Loucy (cell line): ENCODE results near the gene FAF1.

ENCODE experiments used
- H2AFZ ChIP-seq: fragments of 200-600 bp; sonication (generic); 2 replicates; pipeline ENCODE4 v1.6.0; 2016; ENCODE audit warnings: antibody characterized with exemption, mild to moderate bottlenecking, low read length, moderate library complexity
- H3F3A ChIP-seq: fragments of 200-600 bp; 2 replicates; pipeline ENCODE4 v1.6.0; 2016; ENCODE audit warnings: antibody characterized with exemption, low read depth, mild to moderate bottlenecking
- H3K27me3 ChIP-seq: fragments of 200-600 bp; sonication (generic); 2 replicates; pipeline ENCODE4 v1.6.1; 2014; ENCODE audit warnings: low read length, mild to moderate bottlenecking; ENCODE audit not compliant: insufficient read depth, poor library complexity, severe bottlenecking
- H3K36me3 ChIP-seq: fragments of 200-600 bp; sonication (generic); 2 replicates; pipeline ENCODE4 v1.6.1; 2016; ENCODE audit warnings: low read length; ENCODE audit not compliant: insufficient read depth
- H3K4me1 ChIP-seq: fragments of 200-600 bp; sonication (generic); 2 replicates; pipeline ENCODE4 v1.5.1; 2014; ENCODE audit warnings: low read length, mild to moderate bottlenecking; ENCODE audit not compliant: insufficient read depth, poor library complexity, severe bottlenecking
- H3K4me2 ChIP-seq: fragments of 200-600 bp; sonication (generic); 2 replicates; pipeline ENCODE4 v1.6.0; 2014; ENCODE audit warnings: antibody characterized with exemption, low read length, low read depth, mild to moderate bottlenecking; ENCODE audit not compliant: poor library complexity, severe bottlenecking
- H3K4me3 ChIP-seq: fragments of 200-600 bp; sonication (generic); 2 replicates; pipeline ENCODE4 v1.5.1; 2014; ENCODE audit warnings: low read length, mild to moderate bottlenecking, mixed read lengths; ENCODE audit not compliant: poor library complexity, severe bottlenecking
- H3K79me2 ChIP-seq: fragments of 200-600 bp; sonication (generic); 2 replicates; pipeline ENCODE4 v1.6.1; 2014; ENCODE audit warnings: low read length; ENCODE audit not compliant: insufficient read depth
- H3K9ac ChIP-seq: fragments of 200-600 bp; sonication (generic); 2 replicates; pipeline ENCODE4 v1.6.0; 2014; ENCODE audit warnings: mild to moderate bottlenecking, low read depth, low read length, moderate library complexity; ENCODE audit not compliant: poor library complexity, severe bottlenecking
- H3K9me2 ChIP-seq: fragments of 200-600 bp; sonication (generic); replicated peaks from 2 replicates; pipeline ENCODE4 v1.6.1; 2016; ENCODE audit warnings: low read depth, low read length, mixed read lengths
- H3K9me3 ChIP-seq: fragments of 200-600 bp; sonication (generic); 2 replicates; pipeline ENCODE4 v1.6.1; 2014; ENCODE audit warnings: mild to moderate bottlenecking, antibody characterized with exemption, low read length, low read depth; ENCODE audit not compliant: insufficient read depth
- H4K20me1 ChIP-seq: fragments of 200-600 bp; sonication (generic); 2 replicates; pipeline ENCODE4 v1.6.0; 2014; ENCODE audit warnings: antibody characterized with exemption, low read length, mild to moderate bottlenecking; ENCODE audit not compliant: insufficient read depth, poor library complexity, severe bottlenecking
- CTCF ChIP-seq: fragments of 200-600 bp; sonication (generic); conservative IDR thresholded peaks from 2 replicates; pipeline ENCODE4 v1.5.1; 2014; ENCODE audit warnings: mild to moderate bottlenecking, antibody characterized with exemption, low read length
- EZH2phosphoT487 ChIP-seq: fragments of 200-600 bp; IDR thresholded peaks from 2 replicates; pipeline ENCODE4 v1.6.1; 2018; ENCODE audit warnings: antibody characterized with exemption, mild to moderate bottlenecking, moderate library complexity, borderline replicate concordance

FAF1 gene

GRCh38 chr1:50599546-50599945, 360.5 kb downstream of the FAF1 start:
- H3K9me3 ChIP-seq = no peaks in the 10 kb centered on the region
- H3K9ac ChIP-seq = no peak overlapping the region
- H3K9me2 ChIP-seq = no peaks in the 10 kb centered on the region
- H3K36me3 ChIP-seq = peaks cover 8% of the 10 kb centered on the region; the same call in 1 of the 2 replicates
- no peaks in the 10 kb centered on the region for H3K27me3 ChIP-seq
- no peaks in the 10 kb centered on the region for H3F3A ChIP-seq
- no peak overlapping the region for H3K4me2 ChIP-seq
- no peak for TF ChIP-seq CTCF
- TF ChIP-seq EZH2phosphoT487 = no peak
- no peak overlapping the region for H3K4me3 ChIP-seq
- H3K4me1 ChIP-seq = peaks cover 13% of the 10 kb centered on the region
- no peaks in the 10 kb centered on the region for H4K20me1 ChIP-seq
- H2AFZ ChIP-seq = no peak overlapping the region
- no peaks in the 10 kb centered on the region for H3K79me2 ChIP-seq

GRCh38 chr1:50595874-50596273, 364.2 kb downstream of the FAF1 start:
- no peaks in the 10 kb centered on the region for H3F3A ChIP-seq
- H3K79me2 ChIP-seq = no peaks in the 10 kb centered on the region
- no peaks in the 10 kb centered on the region for H3K27me3 ChIP-seq
- H3K4me3 ChIP-seq = no peak overlapping the region
- no peaks in the 10 kb centered on the region for H4K20me1 ChIP-seq
- no peak overlapping the region for H2AFZ ChIP-seq
- no peaks in the 10 kb centered on the region for H3K9me2 ChIP-seq
- no peak overlapping the region for H3K4me2 ChIP-seq
- peaks cover 25% of the 10 kb centered on the region; the same call in 1 of the 2 replicates for H3K36me3 ChIP-seq
- TF ChIP-seq CTCF = no peak
- TF ChIP-seq EZH2phosphoT487 = no peak
- no peaks in the 10 kb centered on the region for H3K4me1 ChIP-seq
- H3K9ac ChIP-seq = no peak overlapping the region
- H3K9me3 ChIP-seq = no peaks in the 10 kb centered on the region

- Histone ChIP-seq H3F3A (no peaks in the 10 kb centered on the region), H3K4me3 (no peak overlapping the region), H2AFZ (no peak overlapping the region), H3K79me2 (no peaks in the 10 kb centered on the region), H3K4me2 (no peak overlapping the region), H3K27me3 (no peaks in the 10 kb centered on the region), H3K9me3 (no peaks in the 10 kb centered on the region), H4K20me1 (no peaks in the 10 kb centered on the region), H3K9me2 (no peaks in the 10 kb centered on the region), H3K9ac (no peak overlapping the region), H3K4me1 (no peaks in the 10 kb centered on the region), H3K36me3 (peaks cover 36% of the 10 kb centered on the region)
- no peak for TF ChIP-seq CTCF
- no peak for TF ChIP-seq EZH2phosphoT487
Observed at GRCh38 chr1:50593515-50593914, 366.6 kb downstream of the FAF1 start.
